HG02571 (cell line): Measurements from ENCODE around the gene ICE1.
"Not testable (repeated sequence)": the region's sequence is repeated elsewhere in the genome, so short reads cannot be mapped to it uniquely, and the experiment has no call there.

Experiments
- ATAC-seq: cut with Tn5 transposase; IDR thresholded peaks from one replicate; pipeline ENCODE4 v1.9.1; 2021; ENCODE audit warnings: mild to moderate bottlenecking, moderate library complexity; ENCODE audit not compliant: unreplicated experiment

ICE1 gene

GRCh38 chr5:5403741-5404140 lies 18.7 kb upstream of the ICE1 start:
- ATAC-seq, result no peak

DNA sequence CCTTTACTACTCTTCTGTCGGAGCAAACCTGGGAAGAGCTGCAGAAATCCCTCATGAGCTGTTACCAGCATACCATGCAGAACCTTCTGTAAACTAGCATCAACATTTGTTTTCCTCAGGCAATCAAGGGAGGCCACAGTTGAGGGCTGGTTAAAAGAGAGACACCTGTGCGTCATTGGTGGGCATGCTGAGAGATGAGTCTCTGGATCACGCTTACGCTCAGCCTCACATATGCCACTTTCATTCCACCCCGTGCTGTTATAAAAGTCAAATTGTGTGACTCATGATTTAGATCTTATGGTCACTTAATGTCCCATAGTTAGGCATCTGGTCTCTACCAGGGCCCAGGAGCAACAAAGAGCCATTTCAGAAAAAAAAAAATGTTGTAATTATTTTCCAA lies 18.1 kb upstream of the ICE1 start:
- no peak for ATAC-seq

GRCh38 chr5:5405441-5405840 lies 17.0 kb upstream of the ICE1 start:
- no peak for ATAC-seq

GRCh38 chr5:5407924-5408323 lies 14.6 kb upstream of the ICE1 start:
- ATAC-seq, result no peak

DNA sequence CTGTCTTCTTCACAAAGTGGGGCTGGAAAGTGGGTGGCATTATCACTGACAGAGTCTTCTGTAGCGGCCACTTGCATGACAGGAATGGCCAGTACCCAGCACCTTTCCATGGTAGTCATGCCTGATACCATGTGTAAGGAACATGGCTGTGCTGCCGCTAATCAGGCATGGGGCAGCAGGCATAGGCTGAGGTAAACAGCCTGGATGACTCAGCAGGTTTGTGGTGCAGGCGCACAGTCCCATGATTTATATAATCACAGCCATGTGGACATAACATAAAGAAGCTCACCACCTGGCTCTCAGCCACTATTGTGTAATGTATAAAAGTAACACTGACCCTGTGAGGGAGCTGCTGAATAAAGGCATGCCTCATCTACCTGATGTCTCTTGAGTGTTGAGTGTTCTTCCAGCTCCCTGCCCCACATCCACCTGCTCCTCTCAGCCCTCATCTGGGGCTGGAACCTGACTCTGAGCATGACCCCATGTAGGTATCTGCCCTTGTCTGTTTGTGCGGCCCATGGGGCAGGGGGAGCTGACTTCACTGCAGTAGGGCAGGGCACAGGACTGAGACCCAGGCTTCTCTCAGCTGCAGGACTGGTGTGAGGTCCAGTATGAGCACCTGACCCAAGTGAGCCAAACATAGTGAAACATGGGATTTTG lies 13.2 kb upstream of the ICE1 start:
- no peak for ATAC-seq

DNA sequence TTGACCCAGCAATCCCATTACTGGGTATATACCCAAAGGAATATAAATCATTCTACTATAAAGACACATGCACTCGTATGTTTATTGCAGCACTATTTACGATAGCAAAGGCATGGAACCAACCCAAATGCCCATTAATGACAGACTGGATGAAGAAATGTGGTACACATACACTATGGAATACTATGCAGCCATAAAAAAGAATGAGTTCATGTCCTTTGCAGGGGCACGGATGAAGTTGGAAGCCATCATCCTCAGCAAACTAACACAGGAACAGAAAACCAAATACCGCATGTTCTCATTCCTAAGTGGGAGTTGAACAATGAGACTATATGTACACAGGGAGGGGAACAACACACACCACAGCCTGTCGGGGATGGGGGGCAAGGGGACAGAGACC lies 8.6 kb upstream of the ICE1 start:
- not testable (repeated sequence) for ATAC-seq

GRCh38 chr5:5414999-5415398 lies 7.5 kb upstream of the ICE1 start:
- no peak for ATAC-seq

DNA sequence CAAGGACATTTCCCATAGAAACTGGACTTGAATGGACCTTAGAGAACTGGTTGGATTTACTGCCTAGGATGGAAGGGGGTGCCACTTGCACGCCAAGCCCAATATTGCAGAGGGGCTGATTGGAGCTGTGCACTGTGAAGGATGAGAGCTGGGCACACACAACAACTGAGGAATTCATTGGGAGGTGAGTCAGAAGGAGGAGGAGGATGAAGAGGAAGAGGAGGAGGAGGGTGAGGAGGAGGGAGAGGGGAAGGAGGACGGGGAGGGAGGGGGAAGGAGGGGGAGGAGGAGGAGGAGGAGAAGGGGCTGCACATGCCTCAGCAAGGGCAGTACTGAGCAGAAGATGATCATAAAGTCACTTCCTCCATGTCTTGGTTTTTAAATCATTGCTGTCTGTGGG lies 5.7 kb upstream of the ICE1 start:
- no peak for ATAC-seq

- ATAC-seq, result no peak
These were observed 4.5 kb upstream of the ICE1 start for GRCh38 chr5:5418006-5418405.

GRCh38 chr5:5418764-5419163 lies 3.7 kb upstream of the ICE1 start:
- ATAC-seq, result no peak

DNA sequence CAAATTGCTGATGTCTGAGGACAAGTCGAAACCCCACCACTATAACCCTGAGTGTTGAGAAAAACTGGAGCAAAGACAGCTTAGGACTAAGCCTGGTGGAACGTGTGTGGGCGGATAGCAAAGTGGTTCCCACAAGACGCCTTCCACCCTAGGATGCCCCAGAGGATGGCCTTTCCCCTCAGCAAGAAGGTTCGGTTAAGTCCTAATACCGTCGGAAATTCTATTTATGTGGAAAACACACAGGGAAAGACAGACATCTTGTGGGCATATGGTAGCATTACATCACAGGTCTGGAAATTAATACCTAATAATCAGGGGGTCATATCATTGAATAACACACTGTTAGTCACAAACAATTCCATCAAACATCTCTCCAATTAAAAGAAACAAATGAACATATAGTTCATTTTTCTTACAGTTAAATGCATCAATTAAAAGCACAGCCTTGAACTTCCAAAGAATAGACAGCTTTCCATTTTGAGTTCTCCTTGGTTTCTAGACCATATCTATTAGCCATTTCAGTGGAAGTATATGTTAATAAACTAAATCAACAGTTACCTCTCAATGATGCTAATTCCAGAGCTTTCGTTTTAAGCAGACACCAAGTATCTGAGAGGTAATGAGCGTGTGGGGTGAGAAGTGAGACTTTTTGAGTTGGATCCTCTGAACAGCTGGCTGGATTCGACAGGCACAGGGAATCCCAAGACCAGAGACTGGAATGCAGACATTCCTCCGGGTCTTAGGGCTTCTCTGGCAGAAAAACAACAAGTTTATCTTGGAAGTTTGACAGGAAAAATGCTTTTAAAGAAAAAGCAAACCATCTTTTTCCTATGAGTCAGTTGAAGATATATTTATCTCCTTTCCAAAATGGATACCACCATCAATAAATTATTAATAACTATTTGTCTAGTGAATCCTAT lies 2.9 kb upstream of the ICE1 start:
- ATAC-seq, result no peak

- no peak for ATAC-seq
These were observed 2.2 kb upstream of the ICE1 start for GRCh38 chr5:5420251-5420650.

DNA sequence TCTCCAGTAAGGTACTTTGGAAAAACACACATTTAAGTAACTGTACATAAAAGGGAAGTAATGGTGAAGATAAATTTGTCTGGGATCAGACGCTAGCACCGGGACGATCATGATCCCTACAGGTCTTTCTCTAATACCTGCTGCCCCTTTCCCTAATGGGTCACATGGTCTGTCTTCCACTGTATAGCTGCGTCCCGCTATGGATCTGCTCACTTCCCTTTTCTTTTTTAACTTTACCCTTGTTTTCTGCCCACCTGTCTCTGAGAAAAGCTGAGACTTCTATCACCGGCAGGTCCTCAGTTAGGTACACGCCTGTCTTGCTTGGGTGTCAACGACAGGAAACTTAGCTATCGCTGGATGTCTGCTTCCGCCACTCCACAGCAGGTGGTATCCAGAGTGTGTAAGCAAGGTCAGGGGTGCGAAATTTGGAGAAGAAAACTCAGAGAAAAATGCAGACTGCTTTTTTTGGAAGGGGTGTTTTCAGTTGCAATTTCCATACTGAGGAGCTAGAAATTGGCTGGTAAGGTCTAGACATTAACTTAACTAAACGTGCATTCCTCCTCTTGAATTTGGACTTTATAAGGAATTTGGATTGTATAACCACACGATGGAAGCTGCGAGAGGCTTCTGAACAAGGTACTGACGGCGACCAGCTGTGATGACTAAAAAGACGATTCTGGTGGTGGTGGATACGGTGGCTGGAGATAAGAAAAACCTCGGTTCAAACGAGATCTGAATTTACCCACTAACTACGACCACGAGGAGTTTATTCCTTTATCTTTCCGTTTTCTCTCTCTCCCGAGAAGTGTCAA lies 1.1 kb upstream of the ICE1 start:
- peak; percentile 4 for ATAC-seq

DNA sequence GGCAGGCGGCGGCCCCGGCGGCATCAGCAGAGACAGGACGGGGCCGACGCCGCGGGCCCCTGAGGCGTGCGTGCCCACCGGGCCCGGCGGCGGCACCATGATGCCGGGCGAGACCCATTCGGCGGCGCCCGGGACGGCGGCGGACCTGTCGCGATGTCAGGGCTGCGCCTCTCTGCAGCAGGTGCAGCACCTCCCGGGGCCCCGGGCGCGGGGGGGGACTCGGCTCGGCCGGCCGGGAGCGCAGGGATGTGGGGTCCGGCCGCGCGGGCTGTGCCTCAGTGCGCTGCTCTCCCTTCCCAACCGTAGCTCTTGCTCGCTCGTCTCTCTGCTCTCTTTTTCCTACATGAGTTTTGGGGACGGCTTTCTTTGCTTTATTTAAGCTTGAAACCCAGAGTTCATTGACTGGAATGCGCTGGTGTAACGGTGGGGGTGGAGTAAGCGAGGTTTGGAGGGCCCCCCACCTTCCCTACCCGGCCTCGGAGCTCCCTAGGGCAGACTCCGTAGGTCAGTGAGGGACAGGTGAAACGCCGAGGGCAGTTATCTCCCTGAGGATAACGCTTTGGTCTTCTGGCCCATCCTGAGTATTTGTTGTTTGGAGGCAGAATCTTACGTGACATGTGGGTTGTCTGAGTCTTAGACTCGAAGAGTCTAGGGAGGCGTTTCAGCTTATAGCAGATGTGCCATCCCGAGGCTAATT lies 490 bp downstream of the ICE1 start:
- ATAC-seq, result peak; percentile 13

GRCh38 chr5:5423586-5423985 lies 1.1 kb downstream of the ICE1 start:
- ATAC-seq, result no peak

- no peak for ATAC-seq
These were observed 2.3 kb downstream of the ICE1 start for GRCh38 chr5:5424736-5425135.

DNA sequence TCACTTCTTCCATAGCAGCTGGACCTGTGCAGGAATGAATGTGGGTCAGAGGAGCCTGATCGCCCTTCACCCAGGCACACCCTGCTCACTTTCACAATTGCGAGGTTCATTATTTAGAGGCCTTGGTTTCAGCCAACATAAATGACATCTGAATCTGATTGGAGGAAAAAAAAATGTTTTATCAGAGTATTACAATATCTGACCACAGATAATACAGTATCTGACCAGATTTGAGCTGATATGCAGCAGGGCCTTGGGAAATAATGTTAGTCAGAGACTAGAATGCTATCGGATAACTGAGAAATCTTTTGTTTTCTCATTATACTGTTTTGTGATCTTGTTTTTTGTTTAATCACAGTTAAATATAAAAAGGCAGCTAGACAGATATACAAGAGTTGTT lies 7.7 kb downstream of the ICE1 start:
- no peak for ATAC-seq

- no peak for ATAC-seq
These were observed 9.7 kb downstream of the ICE1 start for GRCh38 chr5:5432020-5432707.

GRCh38 chr5:5436203-5436760 lies 13.8 kb downstream of the ICE1 start:
- ATAC-seq, result no peak
